Eye (tissue), 1 donor: ENCODE results near the gene MRPL44.

Experiments used
- DNase-seq: peaks from one replicate; pipeline ENCODE4 v3.0.0-alpha.2; 2015

MRPL44 gene

DNA sequence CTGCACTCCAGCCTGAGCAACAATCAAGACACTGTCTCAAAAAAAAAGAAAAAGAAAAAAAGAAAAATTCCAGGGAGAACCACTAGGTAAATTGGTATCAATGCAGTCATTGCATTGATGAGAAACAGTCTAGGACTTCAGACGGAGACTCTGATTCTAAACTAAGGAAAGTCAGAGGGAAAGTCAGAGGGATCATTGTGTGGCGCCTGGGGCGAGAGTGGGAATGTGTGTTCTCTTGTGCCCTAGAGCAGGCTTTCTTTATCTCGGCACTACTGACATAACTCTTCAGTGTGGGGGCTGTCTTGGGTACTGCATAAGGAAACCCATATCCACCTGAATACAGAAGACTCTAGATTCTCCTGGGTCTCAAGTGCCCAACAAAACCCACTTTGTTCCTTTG lies 57.1 kb downstream of the MRPL44 start:
- DNase-seq, result no peak

DNA sequence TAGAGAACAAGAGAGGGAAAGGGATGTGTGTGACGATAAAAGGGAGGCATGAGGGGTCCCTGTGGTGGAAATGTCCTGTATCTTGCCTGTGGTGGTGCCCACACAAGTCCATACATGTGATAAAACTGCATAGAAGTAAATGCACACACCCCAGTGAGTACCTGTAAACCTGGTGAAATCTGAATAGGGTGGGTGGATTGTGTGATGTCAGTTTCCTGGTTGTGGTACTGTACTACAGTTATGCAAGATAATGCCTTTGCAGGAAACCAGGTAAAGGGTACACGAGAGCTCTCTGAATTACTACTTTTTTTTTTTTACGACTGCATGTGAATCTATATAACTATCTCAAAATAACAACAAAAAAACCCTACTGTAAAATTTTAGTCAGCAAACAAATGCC lies 59.7 kb downstream of the MRPL44 start:
- no peak for DNase-seq
